Activated T-helper 2 cell treated with anti-CD3 and anti-CD28 coated beads, Interferon-gamma antibody, Interleukin-2, Interleukin-4, amounts not matched to agents 10 μg/mL and 5 μg/mL and 100 μg/mL, durations not matched to agents 14 hours and 24 hours and 36 hours (primary cell): ENCODE measurements around the gene UMAD1. TPM values are rescaled to one million over a fixed set of nuclear protein-coding genes. Genes with fewer than 3 reads are reported as not detected.

ENCODE experiments used
- DNase-seq: peaks from one replicate; pipeline ENCODE4 v3.0.0; 2021; ENCODE audit warnings: low spot score
- H3K27ac Mint-ChIP-seq: one replicate; pipeline ENCODE4 v1.8.0; 2021; ENCODE audit warnings: mixed read lengths
- H3K27me3 Mint-ChIP-seq: one replicate; pipeline ENCODE4 v1.8.0; 2021; ENCODE audit warnings: low read depth, mixed read lengths
- H3K36me3 Mint-ChIP-seq: one replicate; pipeline ENCODE4 v1.8.0; 2021; ENCODE audit warnings: low read depth, mixed read lengths
- H3K4me1 Mint-ChIP-seq: one replicate; pipeline ENCODE4 v1.8.0; 2021; ENCODE audit warnings: low read depth, mixed read lengths
- H3K4me3 Mint-ChIP-seq: one replicate; pipeline ENCODE4 v1.8.0; 2021; ENCODE audit warnings: low read depth, mild to moderate bottlenecking, moderate library complexity, mixed read lengths
- H3K9me3 Mint-ChIP-seq: one replicate; pipeline ENCODE4 v1.8.0; 2021; ENCODE audit warnings: mixed read lengths
- intact Hi-C: fragments of 100-400 bp; cut with micrococcal nuclease; formaldehyde crosslinking; loops from one replicate; pipeline ENCODE4 v1.15.1; 2023
- total RNA-seq: library from RNA; stranded (reverse); gene quantifications from 2 replicates; pipeline ENCODE4 v1.2.3, GENCODE V29; 2022

The UMAD1 gene
- 16.0 and 18.9 TPM in 2 replicates for total RNA-seq

DNA sequence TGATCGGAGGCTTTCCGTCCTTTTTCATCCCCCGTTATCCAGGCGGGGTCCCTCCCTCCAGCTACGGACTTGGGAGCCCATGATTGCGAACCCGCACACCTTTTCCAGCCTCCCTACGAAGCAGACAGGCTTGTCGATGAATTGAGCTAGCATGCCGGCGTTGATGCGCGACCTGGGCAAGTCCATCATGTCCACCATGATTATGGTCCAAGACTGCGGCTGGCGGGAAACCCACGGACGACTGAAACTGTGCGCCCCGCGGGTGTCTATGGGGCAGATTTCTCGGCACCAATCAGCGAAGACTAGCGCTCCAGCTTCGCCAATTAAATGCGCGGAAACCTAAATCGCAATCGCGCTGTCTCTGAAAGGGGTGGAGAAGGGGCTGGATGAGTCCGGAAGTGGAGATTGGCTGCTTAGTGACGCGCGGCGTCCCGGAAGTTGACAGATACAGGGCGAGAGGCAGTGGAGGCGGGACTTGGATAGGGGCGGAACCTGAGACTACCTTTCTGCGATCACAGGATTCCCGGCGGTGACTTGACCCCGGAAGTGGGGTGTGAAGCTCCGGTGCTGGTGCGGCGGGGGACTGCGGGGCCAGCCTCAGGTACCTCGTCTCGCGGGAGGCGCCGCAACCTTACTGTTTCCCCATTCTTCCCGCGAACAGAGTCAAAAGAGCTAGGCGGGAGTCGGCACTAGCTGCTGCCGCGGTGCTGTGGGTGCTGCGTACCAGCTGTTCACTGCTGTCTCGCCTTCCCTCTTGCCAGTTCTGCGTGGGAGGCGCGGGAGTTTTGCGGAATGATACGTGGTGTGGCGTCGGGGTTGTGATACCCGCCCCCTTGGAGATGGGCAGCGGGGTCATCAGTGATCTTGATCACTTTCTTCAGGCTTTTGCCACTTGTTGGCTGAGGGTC is at the start of gene UMAD1:
Gene UMAD1 (plus strand): TSS at position 532 of the 908 bp plus-strand sequence. CDS start 32,620 bp downstream, outside the sequence.
- Mint-ChIP-seq H3K27me3 (no peaks in the 10 kb centered on the region), H3K27ac (peak within 1 kb of the TSS; percentile 99), H3K9me3 (no peaks in the 10 kb centered on the region), H3K36me3 (peaks cover 62% of the 10 kb centered on the region), H3K4me3 (peak within 1 kb of the TSS; percentile 94), H3K4me1 (peaks cover 31% of the 10 kb centered on the region)
- intact Hi-C loops: loop anchor here (1.0 to 2.0 kb wide), 12 partner anchors 13 to 593 kb away; partner anchors contain the start of genes C1GALT1 and GLCCI1
- DNase-seq: peak; percentile 99

DNA sequence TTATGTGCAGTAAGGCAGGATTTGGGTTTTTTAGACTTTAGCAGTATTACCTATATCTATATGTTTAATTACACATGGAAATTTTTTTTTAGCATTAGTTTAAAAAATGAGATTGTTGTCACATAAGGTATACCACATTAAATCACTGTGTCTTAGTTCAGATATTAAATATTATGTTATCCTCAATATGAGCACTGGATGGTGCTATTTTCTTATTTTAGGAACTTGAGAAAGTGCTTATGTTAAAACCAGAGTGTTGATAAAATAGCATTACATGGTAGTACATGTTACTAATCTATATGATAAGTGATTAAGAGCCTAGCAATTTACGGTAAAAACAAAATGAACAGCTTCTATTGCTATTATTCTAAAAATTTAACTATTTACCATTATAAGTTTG is 45.1 kb upstream of the UMAD1 start:
- H3K4me1 Mint-ChIP-seq: peaks cover 2% of the 10 kb centered on the region
- no peak for DNase-seq
- H3K36me3 Mint-ChIP-seq: peaks cover 44% of the 10 kb centered on the region
- H3K27me3 Mint-ChIP-seq: no peaks in the 10 kb centered on the region
- intact Hi-C loops: loop anchor here (2.0 to 10.0 kb wide), 3 partner anchors 42 to 699 kb away; no protein-coding TSS in a partner anchor
- H3K9me3 Mint-ChIP-seq: no peaks in the 10 kb centered on the region
- no peak overlapping the region for H3K27ac Mint-ChIP-seq
- no peak overlapping the region for H3K4me3 Mint-ChIP-seq

DNA sequence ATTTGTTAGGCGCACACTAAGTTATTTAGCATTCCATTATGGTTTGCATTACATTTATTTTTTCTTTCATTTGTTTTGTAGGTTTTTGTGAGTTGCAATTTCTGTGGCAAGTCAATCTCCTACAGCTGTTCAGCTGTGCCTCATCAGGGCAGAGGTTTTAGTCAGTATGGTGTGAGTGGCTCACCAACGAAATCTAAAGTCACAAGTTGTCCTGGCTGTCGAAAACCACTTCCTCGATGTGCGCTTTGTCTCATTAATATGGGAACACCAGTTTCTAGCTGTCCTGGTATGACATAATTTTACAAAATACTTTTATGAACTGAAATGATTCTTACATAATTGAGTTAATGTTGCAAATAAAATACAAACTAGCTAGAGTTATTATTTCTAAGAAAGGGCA is 44.4 kb upstream of the UMAD1 start:
- Mint-ChIP-seq H3K36me3 (peaks cover 45% of the 10 kb centered on the region), H3K27ac (no peak overlapping the region), H3K4me1 (no peaks in the 10 kb centered on the region), H3K27me3 (no peaks in the 10 kb centered on the region), H3K9me3 (peaks cover 6% of the 10 kb centered on the region), H3K4me3 (no peak overlapping the region)
- intact Hi-C loops: loop anchor here (2.0 to 10.0 kb wide), 3 partner anchors 41 to 699 kb away; no protein-coding TSS in a partner anchor
- no peak for DNase-seq

DNA sequence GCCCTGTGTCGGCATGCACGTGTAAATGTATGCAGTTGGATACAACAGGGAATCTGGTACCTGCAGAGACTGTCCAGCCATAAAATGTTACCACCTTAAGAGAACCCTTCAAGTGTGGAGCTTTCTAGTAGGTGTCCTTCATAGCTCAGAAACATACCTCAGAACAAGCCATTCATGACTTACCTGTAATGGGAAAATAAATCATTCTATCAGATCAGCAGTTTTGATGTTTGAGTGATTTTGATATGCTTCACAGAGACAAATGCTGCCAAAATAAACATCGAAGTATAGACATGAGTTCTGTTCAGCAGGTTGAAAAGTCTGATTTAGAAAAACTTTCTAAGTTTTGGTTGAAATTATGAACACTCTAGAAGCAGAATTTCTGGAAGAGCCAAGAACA is 33.5 kb upstream of the UMAD1 start:
- H3K9me3 Mint-ChIP-seq: peaks cover 2% of the 10 kb centered on the region
- no peak for DNase-seq
- no peak overlapping the region for H3K4me3 Mint-ChIP-seq
- H3K36me3 Mint-ChIP-seq: peaks cover 12% of the 10 kb centered on the region
- no peaks in the 10 kb centered on the region for H3K4me1 Mint-ChIP-seq
- H3K27me3 Mint-ChIP-seq: no peaks in the 10 kb centered on the region
- intact Hi-C loops: no loop called here
- no peak overlapping the region for H3K27ac Mint-ChIP-seq

DNA sequence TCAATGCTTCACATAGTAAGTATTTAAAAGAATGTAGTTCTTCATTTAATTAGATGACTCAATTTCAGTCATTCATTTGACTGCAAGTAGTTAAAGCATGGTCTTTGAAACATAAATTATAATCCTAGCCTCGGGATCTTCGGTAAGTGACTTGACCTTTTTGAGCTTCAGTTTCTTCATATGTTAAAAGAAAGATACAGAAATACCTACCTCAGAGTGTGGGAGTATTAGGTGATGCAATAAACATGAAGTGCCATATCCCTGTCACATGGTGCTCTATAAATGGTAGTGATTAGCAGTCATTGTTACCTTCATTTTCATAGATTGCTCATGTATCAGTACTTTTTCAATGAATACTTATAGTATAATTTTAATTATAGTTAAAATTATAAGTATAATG is 31.2 kb upstream of the UMAD1 start:
- intact Hi-C loops: no loop called here
- H3K27ac Mint-ChIP-seq: no peak overlapping the region

DNA sequence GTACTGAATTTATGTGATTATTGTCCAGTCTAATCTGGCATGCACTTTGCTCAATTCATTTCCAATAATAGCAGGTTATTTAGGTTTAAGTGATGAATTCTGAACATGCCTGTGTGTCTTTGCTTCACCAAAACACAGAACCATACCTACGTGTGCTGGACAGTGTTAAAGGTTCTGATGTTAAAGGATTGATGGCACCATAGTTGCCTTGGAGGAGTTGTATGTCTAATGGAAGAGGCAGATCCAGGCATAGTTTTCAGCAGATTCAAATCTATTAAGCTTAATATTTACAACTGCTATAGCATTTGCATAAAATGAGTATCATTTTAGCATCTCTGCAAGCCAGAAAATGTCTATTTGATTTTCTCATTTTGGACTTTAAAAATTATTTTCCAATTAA is 28.0 kb upstream of the UMAD1 start:
- intact Hi-C loops: no loop called here
- H3K27ac Mint-ChIP-seq: no peak overlapping the region
- H3K36me3 Mint-ChIP-seq: peaks cover 8% of the 10 kb centered on the region
- H3K9me3 Mint-ChIP-seq: no peaks in the 10 kb centered on the region
- H3K27me3 Mint-ChIP-seq: no peaks in the 10 kb centered on the region
- no peak for DNase-seq
- peaks cover under 1% of the 10 kb centered on the region for H3K4me1 Mint-ChIP-seq
- H3K4me3 Mint-ChIP-seq: no peak overlapping the region

More for the DNA sequence above, 31.2 kb upstream of the UMAD1 start:
- H3K9me3 Mint-ChIP-seq: no peaks in the 10 kb centered on the region
- no peaks in the 10 kb centered on the region for H3K4me1 Mint-ChIP-seq
- no peaks in the 10 kb centered on the region for H3K27me3 Mint-ChIP-seq
- peaks cover 12% of the 10 kb centered on the region for H3K36me3 Mint-ChIP-seq
- DNase-seq: no peak
- no peak overlapping the region for H3K4me3 Mint-ChIP-seq

DNA sequence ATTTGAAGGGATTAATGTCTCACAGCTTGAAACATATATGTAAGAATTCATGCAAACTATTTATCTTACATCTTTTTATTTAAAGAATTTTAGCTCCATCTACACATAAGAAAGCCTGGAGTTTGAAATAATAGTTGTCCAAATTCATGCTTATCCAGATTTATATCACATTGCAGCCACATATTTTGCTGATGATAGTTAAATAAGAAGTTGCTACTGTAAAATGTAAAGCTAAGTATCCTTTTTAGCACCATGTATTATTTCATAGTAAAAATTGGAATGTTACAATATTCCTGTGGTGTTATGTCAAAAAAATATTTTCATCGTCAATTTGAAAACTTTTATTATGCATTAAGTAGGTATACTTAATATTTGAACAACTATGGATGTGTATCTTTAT is 27.3 kb upstream of the UMAD1 start:
- DNase-seq: no peak
- H3K27me3 Mint-ChIP-seq: no peaks in the 10 kb centered on the region
- peaks cover 5% of the 10 kb centered on the region for H3K4me1 Mint-ChIP-seq
- intact Hi-C loops: no loop called here
- no peak overlapping the region for H3K27ac Mint-ChIP-seq
- H3K4me3 Mint-ChIP-seq: no peak overlapping the region
- no peaks in the 10 kb centered on the region for H3K9me3 Mint-ChIP-seq
- H3K36me3 Mint-ChIP-seq: peaks cover 3% of the 10 kb centered on the region

DNA sequence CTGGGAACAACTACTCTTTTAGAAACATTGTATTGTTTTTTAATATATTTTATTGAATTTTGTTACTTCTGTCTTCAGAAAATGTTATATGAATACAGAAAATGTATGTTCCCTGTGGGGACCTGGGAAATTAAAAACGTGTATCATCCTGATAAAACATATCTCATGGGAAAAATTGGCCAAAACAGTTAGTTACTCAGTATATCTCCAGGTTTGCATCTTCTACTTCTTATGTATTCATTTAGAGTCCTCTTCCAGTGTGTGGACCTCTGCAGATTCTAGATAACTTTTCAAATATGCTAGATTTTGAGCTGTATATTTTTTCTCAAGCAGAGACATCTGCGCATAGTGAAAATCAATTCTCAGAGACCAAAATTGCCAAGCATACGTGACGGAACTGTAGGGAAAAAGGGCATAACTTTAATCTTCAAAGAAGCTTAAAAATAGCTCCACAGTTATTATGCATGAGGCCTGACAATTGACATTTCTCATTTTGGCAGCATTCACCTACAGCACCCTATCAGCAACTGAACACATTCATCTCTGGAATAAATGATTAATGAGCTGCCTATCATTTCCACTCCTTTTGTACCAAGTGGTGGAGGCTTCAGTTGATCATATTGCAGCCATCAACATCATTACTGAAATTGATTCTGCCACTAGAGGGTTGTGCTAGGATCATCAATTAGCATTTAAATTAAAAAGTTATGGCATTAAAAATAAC is 26.4 kb upstream of the UMAD1 start:
- peaks cover 5% of the 10 kb centered on the region for H3K4me1 Mint-ChIP-seq
- no peaks in the 10 kb centered on the region for H3K9me3 Mint-ChIP-seq
- no peak for DNase-seq
- intact Hi-C loops: no loop called here
- H3K4me3 Mint-ChIP-seq: no peak overlapping the region
- H3K36me3 Mint-ChIP-seq: peaks cover 3% of the 10 kb centered on the region
- H3K27ac Mint-ChIP-seq: no peak overlapping the region
- peaks cover 5% of the 10 kb centered on the region for H3K27me3 Mint-ChIP-seq

DNA sequence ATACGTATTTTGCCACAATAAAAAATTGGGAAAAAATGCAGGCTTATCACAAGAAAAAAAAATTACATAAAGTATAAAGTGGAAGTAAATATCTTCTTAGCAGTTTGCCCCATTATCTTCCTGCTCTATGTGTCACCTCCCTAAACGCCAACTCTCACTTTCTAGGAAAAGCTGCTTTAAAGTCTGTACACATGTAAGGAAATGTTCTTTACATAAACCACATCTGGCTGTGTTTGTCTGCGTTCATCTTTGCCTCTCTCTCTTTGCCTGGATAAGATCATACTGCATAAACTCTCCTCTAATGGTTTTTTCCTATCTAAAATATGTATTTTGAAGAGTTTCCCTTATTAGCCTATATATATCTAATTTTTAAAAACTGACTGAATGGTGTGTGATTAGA is 23.0 kb upstream of the UMAD1 start:
- DNase-seq: no peak
- Mint-ChIP-seq H3K4me1 (peaks cover 5% of the 10 kb centered on the region), H3K27ac (no peak overlapping the region), H3K4me3 (no peak overlapping the region), H3K27me3 (peaks cover 7% of the 10 kb centered on the region), H3K36me3 (no peaks in the 10 kb centered on the region), H3K9me3 (no peaks in the 10 kb centered on the region)
- intact Hi-C loops: loop anchor here (2.0 kb wide), 1 partner anchor 13 kb away; no protein-coding TSS in a partner anchor

DNA sequence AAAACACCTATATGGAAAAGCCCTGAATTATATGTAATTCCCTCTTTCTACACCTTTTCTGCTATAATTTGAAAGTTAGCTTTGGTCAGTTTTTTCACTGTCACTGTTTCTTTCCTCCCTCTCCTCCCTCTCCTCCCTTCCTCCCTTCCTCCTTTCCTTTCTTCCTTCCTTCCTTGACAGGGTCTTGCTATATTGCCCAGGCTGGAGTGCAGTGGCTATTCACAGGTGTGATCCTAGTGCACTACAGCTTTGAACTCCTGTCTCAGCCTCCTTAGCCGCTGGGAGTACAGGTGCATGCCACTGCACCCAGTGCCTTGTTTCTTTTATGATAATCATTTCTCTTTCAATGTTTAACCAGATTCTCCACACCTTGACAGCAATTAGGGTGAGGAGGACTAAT is 22.1 kb upstream of the UMAD1 start:
- Mint-ChIP-seq H3K4me1 (peaks cover 5% of the 10 kb centered on the region), H3K4me3 (no peak overlapping the region), H3K27ac (no peak overlapping the region), H3K27me3 (peaks cover 10% of the 10 kb centered on the region), H3K9me3 (no peaks in the 10 kb centered on the region), H3K36me3 (no peaks in the 10 kb centered on the region)
- intact Hi-C loops: no loop called here
- DNase-seq: no peak

DNA sequence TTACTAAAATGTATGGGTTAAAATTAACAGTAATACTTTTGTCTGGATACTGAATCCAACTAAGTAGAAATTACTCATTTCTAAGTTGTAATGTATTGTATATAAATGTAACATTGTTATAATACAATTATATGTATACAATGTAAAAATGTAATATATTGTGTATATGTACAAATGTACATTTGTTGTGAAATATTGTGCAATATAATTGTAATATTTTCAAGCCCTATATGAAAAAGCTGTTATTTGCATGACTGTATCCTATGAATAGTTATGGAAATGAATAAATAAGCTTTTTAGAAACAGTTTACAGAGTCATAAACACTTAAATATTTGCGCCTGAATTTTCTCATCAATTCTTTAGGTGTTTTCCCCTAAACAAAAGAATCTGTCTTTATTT is 20.3 kb upstream of the UMAD1 start:
- peaks cover 14% of the 10 kb centered on the region for H3K27me3 Mint-ChIP-seq
- no peaks in the 10 kb centered on the region for H3K9me3 Mint-ChIP-seq
- intact Hi-C loops: no loop called here
- no peaks in the 10 kb centered on the region for H3K36me3 Mint-ChIP-seq
- DNase-seq: no peak
- peaks cover 5% of the 10 kb centered on the region for H3K4me1 Mint-ChIP-seq
- no peak overlapping the region for H3K27ac Mint-ChIP-seq
- no peak overlapping the region for H3K4me3 Mint-ChIP-seq

DNA sequence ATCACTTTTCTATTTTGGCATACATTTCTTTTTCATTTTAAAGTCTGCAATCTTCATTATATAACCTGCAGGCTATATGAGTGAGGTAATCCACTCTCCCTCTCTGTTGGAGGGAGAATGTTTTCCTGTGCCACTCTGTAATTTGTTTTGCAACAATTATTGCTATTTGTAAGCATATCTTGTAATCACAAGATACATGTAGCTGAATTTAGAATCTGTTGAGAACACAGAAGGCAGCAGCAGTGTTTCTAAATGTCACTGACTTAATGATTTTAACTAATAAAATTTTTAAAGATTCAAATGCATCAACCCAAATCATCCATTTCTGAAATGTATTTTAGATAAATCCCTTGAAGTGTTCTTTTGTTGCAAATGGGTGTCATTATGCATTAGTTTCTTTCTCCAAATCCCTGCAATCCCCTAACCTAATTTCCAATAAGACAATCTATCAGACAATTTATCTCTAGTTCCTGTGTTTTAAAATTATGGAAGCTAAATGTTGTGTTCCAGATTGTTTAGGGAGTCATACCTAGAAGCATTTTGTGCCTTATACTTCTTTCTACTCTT is 19.8 kb upstream of the UMAD1 start:
- H3K27me3 Mint-ChIP-seq: peaks cover 14% of the 10 kb centered on the region
- no peaks in the 10 kb centered on the region for H3K36me3 Mint-ChIP-seq
- H3K27ac Mint-ChIP-seq: no peak overlapping the region
- no peak overlapping the region for H3K4me3 Mint-ChIP-seq
- peaks cover 5% of the 10 kb centered on the region for H3K4me1 Mint-ChIP-seq
- no peak for DNase-seq
- intact Hi-C loops: no loop called here
- H3K9me3 Mint-ChIP-seq: peaks cover 1% of the 10 kb centered on the region
